Keratinocyte (primary cell): ENCODE results near the gene DOCK7. TPM values are rescaled to one million over a fixed set of nuclear protein-coding genes. Genes with fewer than 3 reads are reported as not detected.

ENCODE experiments used
- DNase-seq: peaks from one replicate; pipeline ENCODE4 v3.0.0-alpha.2; 2011; ENCODE audit warnings: low read depth, missing footprints, low spot score
- FAIRE-seq: peaks from 2 replicates; lab custom pipeline; 2011; peaks lifted over from hg19 to GRCh38; lab: Jason Lieb, UNC
- H2AFZ ChIP-seq: 2 replicates; pipeline ENCODE4 v1.6.0; 2012; ENCODE audit warnings: low read length, control low read depth, inconsistent platforms; ENCODE audit not compliant: control insufficient read depth
- H3K27ac ChIP-seq: 2 replicates; pipeline ENCODE4 v1.5.1; 2011; ENCODE audit warnings: low read length; ENCODE audit not compliant: control insufficient read depth, insufficient read depth
- H3K27me3 ChIP-seq: 3 replicates; pipeline ENCODE4 v1.6.0; 2011; ENCODE audit warnings: low read length; ENCODE audit not compliant: control insufficient read depth, insufficient read depth; ENCODE audit errors: extremely low read depth
- H3K36me3 ChIP-seq, 2 experiments: 2 replicates in 1 of 2; 3 replicates in 1 of 2; pipeline ENCODE4 v1.5.1; 2011; ENCODE audit warnings: low read length in 2 of 2, mild to moderate bottlenecking in 1 of 2; ENCODE audit not compliant: control insufficient read depth in 2 of 2, insufficient read depth in 2 of 2; ENCODE audit errors: extremely low read depth in 1 of 2
- H3K4me1 ChIP-seq: 3 replicates; pipeline ENCODE4 v1.5.1; 2011; ENCODE audit warnings: low read length; ENCODE audit not compliant: control insufficient read depth, insufficient read depth; ENCODE audit errors: extremely low read depth
- H3K4me2 ChIP-seq: 3 replicates; pipeline ENCODE4 v1.6.0; 2011; ENCODE audit warnings: low read depth, low read length; ENCODE audit not compliant: control insufficient read depth, insufficient read depth; ENCODE audit errors: extremely low read depth
- H3K4me3 ChIP-seq, 3 experiments: fragments of 200-600 bp in 1 of 3; sonication (generic) in 1 of 3; 2 replicates in 2 of 3; 3 replicates in 1 of 3; pipeline ENCODE4 v1.5.1; 2011 to 2016; ENCODE audit warnings: low read length in 3 of 3, mild to moderate bottlenecking in 3 of 3, control low read depth in 2 of 3, inconsistent platforms in 1 of 3, low read depth in 1 of 3, mixed read lengths in 1 of 3, mixed run types in 1 of 3, moderate library complexity in 1 of 3; ENCODE audit not compliant: control insufficient read depth in 2 of 3, insufficient read depth in 2 of 3; ENCODE audit errors: extremely low read depth in 1 of 3
- H3K79me2 ChIP-seq: 2 replicates; pipeline ENCODE4 v1.6.0; 2012; ENCODE audit warnings: low read length; ENCODE audit not compliant: control insufficient read depth, insufficient read depth
- H3K9ac ChIP-seq: 3 replicates; pipeline ENCODE4 v1.6.0; 2011; ENCODE audit warnings: low read length; ENCODE audit not compliant: control insufficient read depth, insufficient read depth; ENCODE audit errors: extremely low read depth
- H3K9me1 ChIP-seq: 3 replicates; pipeline ENCODE4 v1.6.0; 2011; ENCODE audit warnings: low read length; ENCODE audit not compliant: control insufficient read depth, insufficient read depth; ENCODE audit errors: extremely low read depth
- H3K9me3 ChIP-seq: 2 replicates; pipeline ENCODE4 v1.5.1; 2012; ENCODE audit warnings: low read depth, low read length; ENCODE audit not compliant: control insufficient read depth
- H4K20me1 ChIP-seq: 3 replicates; pipeline ENCODE4 v1.6.0; 2011; ENCODE audit warnings: low read length; ENCODE audit not compliant: control insufficient read depth, insufficient read depth; ENCODE audit errors: extremely low read depth
- EZH2 ChIP-seq: IDR thresholded peaks from one replicate; pipeline ENCODE4 v1.6.1; 2012; ENCODE audit warnings: inconsistent platforms, mild to moderate bottlenecking, low read length, moderate library complexity
- dilution Hi-C: fragments of 300-500 bp; cut with MboI; formaldehyde crosslinking; loops from one replicate; pipeline ENCODE4 v1.7.0; 2020; ENCODE audit warnings: low sequenced_read_pairs; ENCODE audit not compliant: extremely low pct_ligation_motif_present
- polyA plus RNA-seq, 5 experiments: library from polyadenylated mRNA; depleted of rRNA in 3 of 5; stranded (reverse) in 3 of 5; stranded (forward) in 1 of 5; unstranded in 1 of 5; fragments of >200 nt; gene quantifications; 1 replicate in 1 of 5; 2 replicates in 3 of 5; 3 replicates in 1 of 5; pipeline versions ENCODE4 v1.2.1 to v1.2.3, GENCODE V29; 2011 to 2012; ENCODE audit warnings: missing spikeins in 2 of 5, low read depth in 1 of 5, low replicate concordance in 1 of 5
- TF ChIP-seq, protein P1 (sequence below), 3 experiments: IDR thresholded peaks in 1 of 3; conservative IDR thresholded peaks in 1 of 3; optimal IDR thresholded peaks in 1 of 3; 2 replicates in 2 of 3; 3 replicates in 1 of 3; pipeline versions ENCODE3 to v1.5.1; 2011; ENCODE audit warnings: low read length in 3 of 3, mild to moderate bottlenecking in 3 of 3, moderate library complexity in 2 of 3, control low read depth in 1 of 3, inconsistent platforms in 1 of 3; ENCODE audit not compliant: insufficient read depth in 2 of 3; ENCODE audit errors: extremely low read depth in 1 of 3

The DOCK7 gene
- polyA plus RNA-seq, 1 donor (not counting 4 experiments of a cell fraction or from before 2014, with no cell fraction given): 66.9 TPM

DNA sequence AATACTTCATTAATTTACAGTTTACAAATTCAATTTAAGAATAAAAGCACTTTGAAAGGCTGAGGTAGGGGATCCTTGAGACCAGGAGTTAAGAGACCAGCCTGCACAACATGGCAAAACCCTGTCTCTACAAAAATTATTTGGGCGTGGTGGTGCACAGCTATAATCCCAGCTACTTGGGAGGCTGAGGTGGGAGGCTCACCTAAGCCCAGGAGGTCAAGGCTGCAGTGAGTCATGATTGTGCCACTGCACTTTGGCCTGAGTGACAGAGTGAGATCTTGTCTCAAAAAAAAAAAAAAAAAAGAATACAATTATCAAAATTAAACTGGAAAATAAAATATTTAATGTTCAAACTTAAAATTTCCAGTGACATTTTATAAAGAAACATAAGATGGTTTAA is 179.2 kb downstream of the DOCK7 start:
- no peak for DNase-seq

DNA sequence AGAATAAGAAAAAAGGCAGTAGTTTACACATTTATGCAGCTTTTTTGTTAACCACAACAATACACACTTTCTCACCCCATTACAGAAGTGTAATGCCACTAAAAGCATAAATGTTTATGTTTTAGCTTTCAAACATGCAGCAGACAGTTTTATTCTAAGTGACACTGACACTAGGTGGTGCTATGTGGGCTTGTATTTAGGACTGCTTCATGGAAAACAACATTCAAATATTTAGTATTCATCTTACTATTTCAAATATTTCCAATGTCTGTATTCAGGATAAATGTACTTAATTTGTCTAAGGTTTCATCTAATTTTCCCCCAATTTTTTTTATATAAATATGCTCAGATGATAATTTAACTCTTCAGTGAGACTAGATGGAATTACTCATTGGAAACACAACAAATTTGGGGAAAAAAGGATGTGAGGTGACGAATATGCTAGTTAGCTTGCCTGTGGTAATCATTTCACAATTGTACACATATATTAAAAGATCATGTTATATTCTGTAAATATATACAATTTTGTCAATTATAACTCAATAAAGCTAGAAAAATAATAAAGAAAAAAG is 179.9 kb downstream of the DOCK7 start:
- dilution Hi-C loops: no loop called here
- Histone ChIP-seq H3K4me3 (no peak overlapping the region), H4K20me1 (no peaks in the 10 kb centered on the region), H3K36me3 (peaks cover under 1 to 10% of the 10 kb centered on the region in 2 experiments), H3K79me2 (no peaks in the 10 kb centered on the region), H3K4me2 (no peak overlapping the region), H3K27me3 (no peaks in the 10 kb centered on the region), H3K9me3 (no peaks in the 10 kb centered on the region), H3K9ac (no peak overlapping the region), H3K27ac (no peak overlapping the region), H2AFZ (no peak overlapping the region), H3K4me1 (no peaks in the 10 kb centered on the region), H3K9me1 (no peaks in the 10 kb centered on the region)
- FAIRE-seq: peak; percentile 26
- no peak for TF ChIP-seq EZH2
- TF ChIP-seq, protein P1, sequence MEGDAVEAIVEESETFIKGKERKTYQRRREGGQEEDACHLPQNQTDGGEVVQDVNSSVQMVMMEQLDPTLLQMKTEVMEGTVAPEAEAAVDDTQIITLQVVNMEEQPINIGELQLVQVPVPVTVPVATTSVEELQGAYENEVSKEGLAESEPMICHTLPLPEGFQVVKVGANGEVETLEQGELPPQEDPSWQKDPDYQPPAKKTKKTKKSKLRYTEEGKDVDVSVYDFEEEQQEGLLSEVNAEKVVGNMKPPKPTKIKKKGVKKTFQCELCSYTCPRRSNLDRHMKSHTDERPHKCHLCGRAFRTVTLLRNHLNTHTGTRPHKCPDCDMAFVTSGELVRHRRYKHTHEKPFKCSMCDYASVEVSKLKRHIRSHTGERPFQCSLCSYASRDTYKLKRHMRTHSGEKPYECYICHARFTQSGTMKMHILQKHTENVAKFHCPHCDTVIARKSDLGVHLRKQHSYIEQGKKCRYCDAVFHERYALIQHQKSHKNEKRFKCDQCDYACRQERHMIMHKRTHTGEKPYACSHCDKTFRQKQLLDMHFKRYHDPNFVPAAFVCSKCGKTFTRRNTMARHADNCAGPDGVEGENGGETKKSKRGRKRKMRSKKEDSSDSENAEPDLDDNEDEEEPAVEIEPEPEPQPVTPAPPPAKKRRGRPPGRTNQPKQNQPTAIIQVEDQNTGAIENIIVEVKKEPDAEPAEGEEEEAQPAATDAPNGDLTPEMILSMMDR (optimal IDR thresholded peaks at IDR 0.05 in 1 of 3, IDR thresholded peaks at IDR 0.05 in 1 of 3, conservative IDR thresholded peaks at IDR 0.05 in 1 of 3; ENCODE audit: extremely low read depth in 1 of 3, insufficient read depth in 2 of 3, low read length in 3 of 3): peak in 2 of 3 experiments; percentile 34 to 45
- DNase-seq: no peak

More for the DNA sequence above, 179.2 kb downstream of the DOCK7 start:
- no peaks in the 10 kb centered on the region for H3K9me3 ChIP-seq
- H3K36me3 ChIP-seq: peaks cover 5 to 13% of the 10 kb centered on the region in 2 experiments
- H3K9ac ChIP-seq: no peak overlapping the region
- H3K4me3 ChIP-seq: no peak overlapping the region
- H3K4me2 ChIP-seq: no peak overlapping the region
- H3K79me2 ChIP-seq: no peaks in the 10 kb centered on the region
- no peak overlapping the region for H3K27ac ChIP-seq
- FAIRE-seq: no peak
- TF ChIP-seq, protein P1 (optimal IDR thresholded peaks at IDR 0.05 in 1 of 3, IDR thresholded peaks at IDR 0.05 in 1 of 3, conservative IDR thresholded peaks at IDR 0.05 in 1 of 3; ENCODE audit: extremely low read depth in 1 of 3, insufficient read depth in 2 of 3, low read length in 3 of 3): no peak
- TF ChIP-seq EZH2: no peak
- dilution Hi-C loops: no loop called here
- H3K27me3 ChIP-seq: no peaks in the 10 kb centered on the region
- no peaks in the 10 kb centered on the region for H4K20me1 ChIP-seq
- H2AFZ ChIP-seq: no peak overlapping the region
- no peaks in the 10 kb centered on the region for H3K4me1 ChIP-seq
- H3K9me1 ChIP-seq: no peaks in the 10 kb centered on the region
